Measurements from ENCODE around the gene DMKN.
"Not testable (repeated sequence)": the region's sequence is repeated elsewhere in the genome, so short reads cannot be mapped to it uniquely, and the experiment has no call there.

Gene DMKN

GRCh38 chr19:35468637-35469036 is 44.8 kb downstream of the DMKN start:
- DNase-seq (ENCODE audit: low read depth in 2 of 2, low spot score in 1 of 2) = peak; percentile 25 to 29

- DNase-seq (ENCODE audit: low read depth in 2 of 2, low spot score in 1 of 2) = no peak
These were observed 47.2 kb downstream of the DMKN start for GRCh38 chr19:35466259-35466658.

- DNase-seq (ENCODE audit: low read depth in 2 of 2, low spot score in 1 of 2) = not testable (repeated sequence)
These were observed 50.5 kb downstream of the DMKN start for GRCh38 chr19:35462956-35463355.

- DNase-seq (ENCODE audit: low read depth in 2 of 2, low spot score in 1 of 2) = peak in 1 of 2 donors; percentile 28
These were observed 50.9 kb downstream of the DMKN start for GRCh38 chr19:35462476-35462953.

DNA sequence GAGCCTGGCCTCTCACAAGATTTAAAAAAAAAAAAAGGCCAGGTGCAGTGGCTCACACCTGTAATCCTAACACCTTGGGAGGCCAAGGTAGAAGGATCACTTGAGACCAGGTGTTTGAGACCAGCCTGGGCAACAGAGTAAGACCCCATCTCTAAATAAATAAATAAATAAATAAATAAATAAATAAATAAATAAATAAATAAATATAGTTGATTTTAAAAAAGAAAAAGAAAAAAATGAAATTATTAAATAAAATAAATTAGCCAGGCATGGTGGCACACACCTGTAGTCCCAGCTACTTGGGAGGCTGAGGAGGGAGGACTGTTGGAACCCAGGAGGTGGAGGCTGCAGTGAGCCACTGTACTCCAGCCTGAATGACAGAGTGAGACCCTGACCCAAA is 51.7 kb downstream of the DMKN start:
- not testable (repeated sequence) for DNase-seq (ENCODE audit: low read depth in 2 of 2, low spot score in 1 of 2)

GRCh38 chr19:35461060-35461459 is 52.4 kb downstream of the DMKN start:
- no peak for DNase-seq (ENCODE audit: low read depth in 2 of 2, low spot score in 1 of 2)

DNA sequence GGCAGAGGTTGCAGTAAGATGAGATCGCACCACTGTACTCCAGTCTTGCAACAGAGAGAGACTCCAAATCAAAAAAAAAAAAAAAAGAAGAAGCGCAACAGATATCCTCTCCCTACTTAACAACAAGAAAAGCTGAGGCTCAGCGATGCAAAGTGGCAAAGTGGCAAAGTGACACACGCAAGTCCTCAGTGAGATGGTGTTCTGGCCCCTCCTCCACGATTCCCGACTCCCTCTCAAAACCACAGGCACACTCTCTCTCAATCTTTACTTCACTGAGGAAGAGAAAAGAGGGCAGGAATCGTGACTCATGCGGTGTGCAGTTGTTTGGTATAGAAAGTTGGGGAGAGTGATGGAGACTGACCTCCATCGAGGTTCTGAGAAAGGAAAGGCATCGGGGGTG is 52.8 kb downstream of the DMKN start:
- no peak for DNase-seq (ENCODE audit: low read depth in 2 of 2, low spot score in 1 of 2)

- no peak for DNase-seq (ENCODE audit: low read depth in 2 of 2, low spot score in 1 of 2)
These were observed 53.9 kb downstream of the DMKN start for GRCh38 chr19:35459414-35460082.

DNA sequence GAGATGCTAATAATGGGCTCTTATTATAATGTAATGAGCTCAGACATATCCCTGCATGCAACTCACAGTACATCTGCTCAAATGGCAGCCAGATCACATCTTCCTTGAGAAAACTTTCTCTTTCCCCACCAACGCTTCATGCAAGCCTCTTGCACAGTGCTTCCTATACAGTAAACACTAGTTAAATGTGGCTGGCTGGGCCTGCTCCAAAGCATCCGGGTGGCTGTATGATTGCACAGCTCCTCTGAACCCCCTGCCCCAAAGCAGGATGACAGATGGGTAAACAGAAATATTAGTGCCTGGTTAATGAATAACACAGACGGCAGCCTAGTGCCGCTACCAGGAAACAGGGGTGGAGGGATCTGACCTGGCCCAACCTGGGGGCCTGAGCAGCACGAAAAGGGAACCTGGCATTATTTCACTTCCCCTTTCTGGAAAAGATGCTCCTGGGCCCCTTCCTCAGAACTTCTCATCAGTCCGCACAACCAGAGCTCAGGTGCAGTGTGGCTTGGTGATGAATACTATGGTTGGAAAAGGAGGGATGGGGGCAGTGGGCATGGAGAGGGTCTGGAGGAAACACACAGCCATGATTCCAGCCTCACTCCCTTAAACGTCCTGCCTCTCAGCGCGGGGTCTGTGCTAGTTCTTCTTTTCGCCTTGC is 54.6 kb downstream of the DMKN start:
- DNase-seq (ENCODE audit: low read depth in 2 of 2, low spot score in 1 of 2) = no peak

DNA sequence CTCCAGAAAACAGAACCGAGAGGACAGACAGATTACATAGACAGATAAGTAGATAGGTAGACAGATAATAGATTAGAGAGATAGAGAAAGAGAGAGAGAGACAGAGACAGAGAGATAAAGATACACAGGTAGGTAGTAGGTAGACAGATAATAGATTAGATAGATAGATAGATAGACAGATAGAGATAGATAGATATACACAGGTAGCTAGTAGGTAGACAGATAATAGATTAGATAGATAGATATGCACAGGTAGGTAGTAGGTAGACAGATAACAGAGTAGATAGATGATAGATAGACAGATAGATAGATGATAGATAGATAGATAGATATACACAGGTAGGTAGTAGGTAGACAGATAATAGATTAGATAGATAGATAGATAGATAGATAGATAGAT is 55.3 kb downstream of the DMKN start:
- no peak for DNase-seq (ENCODE audit: low read depth in 2 of 2, low spot score in 1 of 2)

DNA sequence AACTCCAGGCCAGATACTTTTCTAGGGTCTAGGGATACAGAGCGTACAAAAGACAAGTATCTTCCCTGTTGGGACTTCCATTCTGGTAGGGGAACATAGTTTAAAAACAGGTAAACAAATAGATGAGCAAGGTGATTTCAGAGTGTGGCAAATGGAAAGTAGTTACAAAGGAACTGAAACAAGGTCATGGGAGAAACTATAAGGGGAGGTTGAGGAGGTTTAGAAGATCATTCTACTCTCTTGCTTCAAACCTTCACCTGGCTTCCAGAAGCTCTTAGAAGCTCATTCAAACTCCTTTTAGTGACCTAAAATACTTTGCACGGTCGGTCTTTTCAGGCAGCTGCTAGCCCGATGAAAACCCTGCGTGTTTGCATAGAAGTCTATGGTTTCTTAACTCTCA is 56.3 kb downstream of the DMKN start:
- no peak for DNase-seq (ENCODE audit: low read depth in 2 of 2, low spot score in 1 of 2)

- no peak for DNase-seq (ENCODE audit: low read depth in 2 of 2, low spot score in 1 of 2)
These were observed 57.7 kb downstream of the DMKN start for GRCh38 chr19:35455616-35456201.

GRCh38 chr19:35454663-35455062 is 58.8 kb downstream of the DMKN start:
- no peak for DNase-seq (ENCODE audit: low read depth in 2 of 2, low spot score in 1 of 2)

DNA sequence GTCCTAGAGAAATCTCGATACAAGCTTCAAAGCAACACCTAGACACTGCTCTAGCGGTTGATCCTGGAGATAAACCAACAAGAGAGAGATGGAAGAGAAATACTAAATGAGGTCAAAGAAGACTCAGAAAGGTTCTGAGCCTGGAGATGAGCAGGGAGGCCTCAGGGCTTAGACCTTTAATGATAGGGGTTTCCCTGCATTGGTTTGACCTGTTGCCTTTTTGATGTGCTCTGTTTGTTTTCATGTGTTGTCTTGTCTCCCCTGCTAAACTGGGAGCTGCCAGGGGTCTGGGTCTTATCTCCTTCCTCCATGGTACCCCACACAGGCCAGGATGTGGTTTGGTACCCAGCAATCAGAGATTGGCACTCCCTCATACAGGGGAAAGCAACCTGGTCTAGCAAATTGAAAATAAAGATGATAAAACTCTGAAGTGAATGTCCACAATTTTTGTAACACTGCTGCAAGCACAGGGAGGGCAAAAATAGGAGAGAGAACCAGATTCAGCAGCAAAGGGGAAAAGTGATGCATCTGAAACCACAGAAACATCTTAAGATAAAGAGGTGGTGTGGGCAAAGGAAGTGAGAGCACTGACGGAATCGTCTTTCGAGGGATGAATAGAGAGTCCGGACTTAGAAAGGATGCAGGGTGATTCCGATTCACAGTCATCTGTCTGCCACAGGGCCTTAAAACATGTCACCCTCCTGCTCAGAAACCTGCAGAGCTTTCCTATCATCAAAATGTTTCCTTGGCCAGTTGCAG is 61.9 kb downstream of the DMKN start:
- DNase-seq (ENCODE audit: low read depth in 2 of 2, low spot score in 1 of 2) = no peak

DNA sequence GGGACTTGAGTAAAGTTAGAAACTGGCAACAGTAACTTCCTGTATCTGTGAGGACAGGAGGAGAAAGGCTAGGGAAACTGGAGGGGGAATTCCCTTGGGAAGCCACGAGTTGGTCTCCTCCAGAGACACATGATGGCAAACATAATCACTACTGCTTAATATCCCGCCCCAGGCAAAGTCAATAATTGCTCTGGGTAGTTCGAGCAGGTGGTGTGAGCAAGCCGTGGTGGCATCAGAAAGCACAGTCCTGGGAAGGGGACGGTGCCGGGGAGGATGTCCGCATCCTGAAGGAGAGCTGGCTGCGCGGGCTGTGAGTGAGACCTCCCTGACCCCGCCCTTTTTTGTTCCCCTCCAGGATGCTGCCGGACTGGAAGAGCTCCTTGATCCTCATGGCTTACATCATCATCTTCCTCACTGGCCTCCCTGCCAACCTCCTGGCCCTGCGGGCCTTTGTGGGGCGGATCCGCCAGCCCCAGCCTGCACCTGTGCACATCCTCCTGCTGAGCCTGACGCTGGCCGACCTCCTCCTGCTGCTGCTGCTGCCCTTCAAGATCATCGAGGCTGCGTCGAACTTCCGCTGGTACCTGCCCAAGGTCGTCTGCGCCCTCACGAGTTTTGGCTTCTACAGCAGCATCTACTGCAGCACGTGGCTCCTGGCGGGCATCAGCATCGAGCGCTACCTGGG is 63.9 kb downstream of the DMKN start:
- no peak for DNase-seq (ENCODE audit: low read depth in 2 of 2, low spot score in 1 of 2)

- no peak for DNase-seq (ENCODE audit: low read depth in 2 of 2, low spot score in 1 of 2)
These were observed 65.6 kb downstream of the DMKN start, which contains the start of gene FFAR2 for GRCh38 chr19:35447606-35448469. Gene FFAR2 (plus strand): TSS chr19:35448257. CDS start chr19:35449715, 1,458 bp downstream.
